ENCODE results near the gene TMSB15A.

DNA sequence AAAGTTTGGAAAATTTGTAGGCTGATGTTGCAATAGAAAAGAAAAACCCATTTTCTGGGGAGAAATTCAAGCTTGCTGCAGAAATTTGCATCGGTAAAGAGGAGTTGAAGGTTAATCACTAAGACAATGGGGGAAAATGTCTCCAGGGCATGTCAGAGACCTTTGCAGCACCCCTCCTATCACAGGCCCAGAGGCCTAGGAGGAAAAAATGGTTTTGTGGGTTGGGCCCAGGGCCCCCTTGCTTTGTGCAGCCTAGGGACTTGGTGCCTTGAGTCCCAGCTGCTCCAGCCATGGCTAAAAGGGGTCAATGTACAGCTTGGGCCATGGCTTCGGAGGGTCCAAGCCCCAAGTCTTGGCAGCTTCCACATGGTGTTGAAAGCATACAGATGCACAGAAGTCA lies 17.8 kb downstream of the TMSB15A start:
- TF ChIP-seq, protein P1, sequence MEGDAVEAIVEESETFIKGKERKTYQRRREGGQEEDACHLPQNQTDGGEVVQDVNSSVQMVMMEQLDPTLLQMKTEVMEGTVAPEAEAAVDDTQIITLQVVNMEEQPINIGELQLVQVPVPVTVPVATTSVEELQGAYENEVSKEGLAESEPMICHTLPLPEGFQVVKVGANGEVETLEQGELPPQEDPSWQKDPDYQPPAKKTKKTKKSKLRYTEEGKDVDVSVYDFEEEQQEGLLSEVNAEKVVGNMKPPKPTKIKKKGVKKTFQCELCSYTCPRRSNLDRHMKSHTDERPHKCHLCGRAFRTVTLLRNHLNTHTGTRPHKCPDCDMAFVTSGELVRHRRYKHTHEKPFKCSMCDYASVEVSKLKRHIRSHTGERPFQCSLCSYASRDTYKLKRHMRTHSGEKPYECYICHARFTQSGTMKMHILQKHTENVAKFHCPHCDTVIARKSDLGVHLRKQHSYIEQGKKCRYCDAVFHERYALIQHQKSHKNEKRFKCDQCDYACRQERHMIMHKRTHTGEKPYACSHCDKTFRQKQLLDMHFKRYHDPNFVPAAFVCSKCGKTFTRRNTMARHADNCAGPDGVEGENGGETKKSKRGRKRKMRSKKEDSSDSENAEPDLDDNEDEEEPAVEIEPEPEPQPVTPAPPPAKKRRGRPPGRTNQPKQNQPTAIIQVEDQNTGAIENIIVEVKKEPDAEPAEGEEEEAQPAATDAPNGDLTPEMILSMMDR (conservative IDR thresholded peaks at IDR 0.05) = no peak
- no peak for TF ChIP-seq EZH2 (IDR thresholded peaks at IDR 0.05; ENCODE audit: low read depth)
